Measurements from ENCODE around the gene DPH6. TPM values are rescaled to one million over a fixed set of nuclear protein-coding genes. Genes with fewer than 3 reads are reported as not detected.
"Not testable (repeated sequence)": the region's sequence is repeated elsewhere in the genome, so short reads cannot be mapped to it uniquely, and the experiment has no call there.

Gene DPH6
- total RNA-seq, 1 donor from 2014 or later = 13.2 TPM

- H3K4me3 Mint-ChIP-seq (ENCODE audit: low read depth); H3K4me1 Mint-ChIP-seq (ENCODE audit: low read depth); intact Hi-C loops (cut with micrococcal nuclease); H3K36me3 Mint-ChIP-seq (ENCODE audit: low read depth); H3K27ac Mint-ChIP-seq; H3K27me3 Mint-ChIP-seq (ENCODE audit: low read depth); DNase-seq (ENCODE audit: low spot score): not testable (repeated sequence)
- H3K9me3 Mint-ChIP-seq = peaks cover 12% of the 10 kb centered on the region
Observed at GRCh38 chr15:35391408-35391984, 154.5 kb downstream of the DPH6 start.

- intact Hi-C loops (cut with micrococcal nuclease) = no loop called here
Observed at GRCh38 chr15:35383506-35383905, 162.5 kb downstream of the DPH6 start.

GRCh38 chr15:35381328-35381727 is 164.6 kb downstream of the DPH6 start:
- Mint-ChIP-seq H3K4me3 (ENCODE audit: low read depth) (no peak overlapping the region), H3K27ac (no peak overlapping the region), H3K36me3 (ENCODE audit: low read depth) (no peaks in the 10 kb centered on the region), H3K9me3 (peaks cover 3% of the 10 kb centered on the region), H3K27me3 (ENCODE audit: low read depth) (no peaks in the 10 kb centered on the region), H3K4me1 (ENCODE audit: low read depth) (no peaks in the 10 kb centered on the region)
- intact Hi-C loops (cut with micrococcal nuclease) = no loop called here
- DNase-seq (ENCODE audit: low spot score) = no peak

More at GRCh38 chr15:35383506-35383905, 162.5 kb downstream of the DPH6 start:
- DNase-seq (ENCODE audit: low spot score) = no peak
- Mint-ChIP-seq H3K4me1 (ENCODE audit: low read depth) (no peaks in the 10 kb centered on the region), H3K9me3 (no peaks in the 10 kb centered on the region), H3K4me3 (ENCODE audit: low read depth) (no peak overlapping the region), H3K27me3 (ENCODE audit: low read depth) (no peaks in the 10 kb centered on the region), H3K27ac (no peak overlapping the region), H3K36me3 (ENCODE audit: low read depth) (no peaks in the 10 kb centered on the region)

- no peak overlapping the region for H3K27ac Mint-ChIP-seq
- H3K36me3 Mint-ChIP-seq (ENCODE audit: low read depth) = no peaks in the 10 kb centered on the region
- no peaks in the 10 kb centered on the region for H3K4me1 Mint-ChIP-seq (ENCODE audit: low read depth)
- no peaks in the 10 kb centered on the region for H3K27me3 Mint-ChIP-seq (ENCODE audit: low read depth)
- peaks cover 3% of the 10 kb centered on the region for H3K9me3 Mint-ChIP-seq
- DNase-seq (ENCODE audit: low spot score) = no peak
- no peak overlapping the region for H3K4me3 Mint-ChIP-seq (ENCODE audit: low read depth)
- intact Hi-C loops (cut with micrococcal nuclease) = no loop called here
Observed at GRCh38 chr15:35379972-35380371, 166.0 kb downstream of the DPH6 start.

- H3K27ac Mint-ChIP-seq; DNase-seq (ENCODE audit: low spot score); H3K9me3 Mint-ChIP-seq; H3K36me3 Mint-ChIP-seq (ENCODE audit: low read depth); intact Hi-C loops (cut with micrococcal nuclease); H3K27me3 Mint-ChIP-seq (ENCODE audit: low read depth); H3K4me3 Mint-ChIP-seq (ENCODE audit: low read depth); H3K4me1 Mint-ChIP-seq (ENCODE audit: low read depth): not testable (repeated sequence)
Observed at GRCh38 chr15:35378454-35378853, 167.5 kb downstream of the DPH6 start.

GRCh38 chr15:35376707-35377106 is 169.3 kb downstream of the DPH6 start:
- Mint-ChIP-seq H3K27ac (no peak overlapping the region), H3K9me3 (peaks cover 3% of the 10 kb centered on the region), H3K36me3 (ENCODE audit: low read depth) (no peaks in the 10 kb centered on the region), H3K27me3 (ENCODE audit: low read depth) (no peaks in the 10 kb centered on the region), H3K4me1 (ENCODE audit: low read depth) (peaks cover 3% of the 10 kb centered on the region), H3K4me3 (ENCODE audit: low read depth) (no peak overlapping the region)
- DNase-seq (ENCODE audit: low spot score) = no peak
- intact Hi-C loops (cut with micrococcal nuclease) = no loop called here

GRCh38 chr15:35374661-35375060 is 171.3 kb downstream of the DPH6 start:
- H3K4me3 Mint-ChIP-seq (ENCODE audit: low read depth) = no peak overlapping the region
- H3K36me3 Mint-ChIP-seq (ENCODE audit: low read depth) = no peaks in the 10 kb centered on the region
- H3K9me3 Mint-ChIP-seq = peaks cover 3% of the 10 kb centered on the region
- H3K27ac Mint-ChIP-seq = no peak overlapping the region
- no peak for DNase-seq (ENCODE audit: low spot score)
- intact Hi-C loops (cut with micrococcal nuclease) = no loop called here
- H3K27me3 Mint-ChIP-seq (ENCODE audit: low read depth) = no peaks in the 10 kb centered on the region
- peaks cover 3% of the 10 kb centered on the region for H3K4me1 Mint-ChIP-seq (ENCODE audit: low read depth)

GRCh38 chr15:35362195-35362829 is 183.7 kb downstream of the DPH6 start:
- DNase-seq (ENCODE audit: low spot score) = no peak
- Mint-ChIP-seq H3K36me3 (ENCODE audit: low read depth) (no peaks in the 10 kb centered on the region), H3K27me3 (ENCODE audit: low read depth) (no peaks in the 10 kb centered on the region), H3K9me3 (peaks cover 46% of the 10 kb centered on the region), H3K4me3 (ENCODE audit: low read depth) (no peak overlapping the region), H3K27ac (no peak overlapping the region), H3K4me1 (ENCODE audit: low read depth) (no peaks in the 10 kb centered on the region)
- intact Hi-C loops (cut with micrococcal nuclease) = no loop called here

- Mint-ChIP-seq H3K36me3 (ENCODE audit: low read depth) (no peaks in the 10 kb centered on the region), H3K4me1 (ENCODE audit: low read depth) (no peaks in the 10 kb centered on the region), H3K4me3 (ENCODE audit: low read depth) (no peak overlapping the region), H3K27ac (no peak overlapping the region), H3K27me3 (ENCODE audit: low read depth) (no peaks in the 10 kb centered on the region), H3K9me3 (peaks cover 49% of the 10 kb centered on the region)
- intact Hi-C loops (cut with micrococcal nuclease) = no loop called here
- DNase-seq (ENCODE audit: low spot score) = no peak
Observed at GRCh38 chr15:35358824-35359223, 187.1 kb downstream of the DPH6 start.

- no peak for DNase-seq (ENCODE audit: low spot score)
- Mint-ChIP-seq H3K27ac (no peak overlapping the region), H3K4me3 (ENCODE audit: low read depth) (no peak overlapping the region), H3K27me3 (ENCODE audit: low read depth) (no peaks in the 10 kb centered on the region), H3K4me1 (ENCODE audit: low read depth) (no peaks in the 10 kb centered on the region), H3K9me3 (peaks cover 13% of the 10 kb centered on the region), H3K36me3 (ENCODE audit: low read depth) (no peaks in the 10 kb centered on the region)
- intact Hi-C loops (cut with micrococcal nuclease) = no loop called here
Observed at GRCh38 chr15:35351059-35351458, 194.9 kb downstream of the DPH6 start.

GRCh38 chr15:35349916-35350315 is 196.0 kb downstream of the DPH6 start:
- Mint-ChIP-seq H3K4me3 (ENCODE audit: low read depth) (no peak overlapping the region), H3K36me3 (ENCODE audit: low read depth) (no peaks in the 10 kb centered on the region), H3K27ac (no peak overlapping the region), H3K4me1 (ENCODE audit: low read depth) (no peaks in the 10 kb centered on the region), H3K9me3 (peaks cover 6% of the 10 kb centered on the region), H3K27me3 (ENCODE audit: low read depth) (no peaks in the 10 kb centered on the region)
- DNase-seq (ENCODE audit: low spot score) = no peak
- intact Hi-C loops (cut with micrococcal nuclease) = no loop called here

- H3K27ac Mint-ChIP-seq = no peak overlapping the region
- no peak overlapping the region for H3K4me3 Mint-ChIP-seq (ENCODE audit: low read depth)
- no peaks in the 10 kb centered on the region for H3K4me1 Mint-ChIP-seq (ENCODE audit: low read depth)
- no peak for DNase-seq (ENCODE audit: low spot score)
- no peaks in the 10 kb centered on the region for H3K9me3 Mint-ChIP-seq
- intact Hi-C loops (cut with micrococcal nuclease) = no loop called here
- no peaks in the 10 kb centered on the region for H3K27me3 Mint-ChIP-seq (ENCODE audit: low read depth)
- H3K36me3 Mint-ChIP-seq (ENCODE audit: low read depth) = no peaks in the 10 kb centered on the region
Observed at GRCh38 chr15:35330916-35331315, 215.0 kb downstream of the DPH6 start.

GRCh38 chr15:35330048-35330695 is 215.8 kb downstream of the DPH6 start:
- H3K4me1 Mint-ChIP-seq (ENCODE audit: low read depth) = no peaks in the 10 kb centered on the region
- no peaks in the 10 kb centered on the region for H3K9me3 Mint-ChIP-seq
- H3K27ac Mint-ChIP-seq = no peak overlapping the region
- H3K36me3 Mint-ChIP-seq (ENCODE audit: low read depth) = no peaks in the 10 kb centered on the region
- no peak for DNase-seq (ENCODE audit: low spot score)
- H3K27me3 Mint-ChIP-seq (ENCODE audit: low read depth) = no peaks in the 10 kb centered on the region
- no peak overlapping the region for H3K4me3 Mint-ChIP-seq (ENCODE audit: low read depth)
- intact Hi-C loops (cut with micrococcal nuclease) = no loop called here
